Muscle of arm (tissue), 12 donors: ENCODE measurements around the gene AOPEP. TPM values are rescaled to one million over a fixed set of nuclear protein-coding genes. Genes with fewer than 3 reads are reported as not detected.
A peak's percentile ranks its signal among the peaks of the same experiment; 100 is the strongest.
"Not testable (repeated sequence)": the region's sequence is repeated elsewhere in the genome, so short reads cannot be mapped to it uniquely, and the experiment has no call there.

ENCODE experiments used
- DNase-seq: peaks from one replicate; pipeline ENCODE4 v3.0.0-alpha.2; 2013
- polyA plus RNA-seq, 12 donors: library from polyadenylated mRNA; unstranded; fragments of 120-200 nt; gene quantifications; one replicate each; pipeline ENCODE4 v1.2.1, GENCODE V29; 2013; ENCODE audit not compliant: insufficient read length in 12 of 12

The AOPEP gene
- polyA plus RNA-seq, 12 donors = 33.5 to 57.2 (median 40.1) TPM; not detected in 1

DNA sequence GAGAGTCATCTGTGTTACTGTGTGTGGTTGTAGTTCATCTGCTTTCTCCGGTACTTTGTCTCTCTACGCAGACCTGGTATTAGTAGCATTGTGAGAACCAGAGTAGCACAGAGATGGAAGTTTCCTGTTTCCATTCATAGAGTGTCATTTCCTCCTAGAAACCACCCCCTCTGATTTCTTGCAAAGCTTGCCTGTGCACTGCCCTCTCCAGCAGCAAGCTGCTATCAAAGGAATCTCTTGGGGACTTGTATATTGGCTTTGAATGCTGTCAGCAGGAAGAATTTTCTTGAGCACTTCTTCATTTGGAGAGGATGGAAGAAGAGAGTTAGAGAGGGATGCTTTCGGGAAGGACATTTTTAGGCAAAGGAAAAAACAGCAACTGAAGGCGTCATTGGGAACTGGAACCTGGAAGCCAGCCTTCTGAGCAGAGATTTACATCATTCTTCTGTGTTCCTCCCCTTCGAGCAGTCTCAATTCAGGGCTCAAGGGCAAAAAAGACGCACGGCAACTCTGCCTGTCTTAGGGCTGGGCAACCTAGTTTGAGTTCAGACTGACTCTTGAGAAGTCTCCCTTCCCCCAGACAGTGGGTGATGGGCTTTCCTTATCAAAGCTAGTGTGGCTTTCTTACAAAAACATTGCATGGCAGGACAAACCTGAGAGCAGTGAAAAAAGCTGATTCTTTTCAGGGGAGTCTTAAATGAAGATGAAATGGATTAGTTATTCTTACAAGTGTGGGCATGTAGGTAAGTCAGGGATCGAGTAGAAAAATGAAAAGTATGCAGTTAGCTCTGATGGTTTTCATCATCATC is 226.3 kb downstream of the AOPEP start:
- peak; percentile 70 for DNase-seq

DNA sequence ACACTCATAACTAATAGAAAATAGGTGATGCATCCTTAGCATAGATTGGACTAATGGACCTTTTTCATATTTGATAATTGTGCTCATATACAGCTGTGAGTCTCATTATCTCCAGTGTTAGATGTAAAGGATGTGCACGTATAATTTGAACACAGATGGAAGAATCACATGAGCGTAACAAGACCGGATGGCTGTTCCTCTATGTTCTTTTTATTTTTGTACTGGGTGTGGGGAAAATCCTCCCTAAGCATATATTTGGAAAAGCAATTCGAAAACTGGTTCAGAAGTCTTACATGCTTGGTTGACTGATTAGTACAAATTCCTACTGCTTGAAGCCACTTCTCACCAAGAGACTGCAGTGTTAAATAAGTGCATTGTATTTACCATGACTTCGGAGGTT is 230.2 kb downstream of the AOPEP start:
- DNase-seq = no peak

GRCh38 chr9:94960964-94961363 is 234.5 kb downstream of the AOPEP start:
- DNase-seq = no peak

DNA sequence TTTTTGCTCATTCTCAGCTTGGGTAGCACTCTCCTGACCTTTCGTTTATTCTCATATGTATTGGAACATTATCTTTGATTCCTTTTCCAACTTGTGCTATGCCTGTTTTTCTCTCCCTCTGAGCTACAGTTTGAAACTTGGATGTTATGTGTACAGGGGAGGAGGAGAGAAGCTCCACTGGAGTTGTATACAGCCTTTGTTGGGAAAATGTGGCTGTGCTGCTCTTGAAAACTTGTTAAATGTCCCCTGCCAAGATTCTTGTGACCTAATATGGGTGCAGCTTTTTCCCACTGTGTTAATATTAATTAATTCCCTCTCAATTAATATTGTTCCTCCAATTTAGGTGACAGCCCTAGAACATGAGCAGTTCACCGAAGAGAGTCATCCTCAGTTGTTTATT is 235.4 kb downstream of the AOPEP start:
- DNase-seq = no peak

DNA sequence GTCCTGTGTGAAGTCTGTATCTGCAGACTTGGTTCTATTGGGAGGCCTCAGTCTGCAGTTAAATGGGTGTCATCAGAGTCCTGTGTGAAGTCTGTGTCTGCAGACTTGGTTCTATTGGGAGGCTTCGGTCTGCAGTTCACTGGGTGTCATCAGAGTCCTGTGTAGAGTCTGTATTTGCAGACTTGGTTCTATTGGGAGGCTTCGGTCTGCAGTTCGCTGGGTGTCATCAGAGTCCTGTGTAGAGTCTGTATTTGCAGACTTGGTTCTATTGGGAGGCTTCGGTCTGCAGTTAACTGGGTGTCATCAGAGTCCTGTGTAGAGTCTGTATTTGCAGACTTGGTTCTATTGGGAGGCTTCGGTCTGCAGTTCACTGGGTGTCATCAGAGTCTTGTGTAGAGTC is 239.1 kb downstream of the AOPEP start:
- DNase-seq = not testable (repeated sequence)

DNA sequence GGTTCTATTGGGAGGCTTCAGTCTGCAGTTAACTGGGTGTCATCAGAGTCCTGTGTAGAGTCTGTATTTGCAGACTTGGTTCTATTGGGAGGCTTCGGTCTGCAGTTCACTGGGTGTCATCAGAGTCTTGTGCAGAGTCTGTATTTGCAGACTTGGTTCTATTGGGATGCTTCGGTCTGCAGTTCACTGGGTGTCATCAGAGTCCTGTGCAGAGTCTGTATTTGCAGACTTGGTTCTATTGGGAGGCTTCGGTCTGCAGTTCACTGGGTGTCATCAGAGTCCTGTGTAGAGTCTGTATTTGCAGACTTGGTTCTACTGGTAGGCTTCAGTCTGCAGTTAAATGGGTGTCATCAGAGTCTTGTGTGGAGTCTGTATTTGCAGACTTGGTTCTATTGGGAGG is 239.5 kb downstream of the AOPEP start:
- DNase-seq = not testable (repeated sequence)

DNA sequence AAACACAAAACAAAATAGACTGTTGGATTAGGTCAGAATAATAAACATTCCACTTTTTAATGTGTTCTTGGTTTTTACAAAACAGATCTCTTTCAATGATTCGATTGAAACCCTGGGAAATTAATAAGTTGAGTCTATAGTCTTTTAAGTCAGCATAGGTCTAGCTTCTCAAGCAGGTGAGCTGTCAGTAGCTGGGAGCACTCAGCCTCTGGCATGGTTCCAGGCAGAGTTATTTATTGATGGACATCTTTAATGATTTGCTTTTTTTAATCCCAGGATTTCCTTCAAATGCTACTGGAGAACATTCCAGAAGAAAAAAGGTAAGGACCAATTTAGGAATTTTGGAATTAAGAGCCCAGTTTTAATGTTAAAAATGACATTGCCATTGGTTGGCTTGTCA is 241.0 kb downstream of the AOPEP start:
- no peak for DNase-seq

GRCh38 chr9:94971378-94972131 is 245.1 kb downstream of the AOPEP start:
- DNase-seq = no peak

GRCh38 chr9:94973451-94973941 is 247.0 kb downstream of the AOPEP start:
- DNase-seq = peak; percentile 87

GRCh38 chr9:94974154-94974879 is 247.8 kb downstream of the AOPEP start:
- no peak for DNase-seq

DNA sequence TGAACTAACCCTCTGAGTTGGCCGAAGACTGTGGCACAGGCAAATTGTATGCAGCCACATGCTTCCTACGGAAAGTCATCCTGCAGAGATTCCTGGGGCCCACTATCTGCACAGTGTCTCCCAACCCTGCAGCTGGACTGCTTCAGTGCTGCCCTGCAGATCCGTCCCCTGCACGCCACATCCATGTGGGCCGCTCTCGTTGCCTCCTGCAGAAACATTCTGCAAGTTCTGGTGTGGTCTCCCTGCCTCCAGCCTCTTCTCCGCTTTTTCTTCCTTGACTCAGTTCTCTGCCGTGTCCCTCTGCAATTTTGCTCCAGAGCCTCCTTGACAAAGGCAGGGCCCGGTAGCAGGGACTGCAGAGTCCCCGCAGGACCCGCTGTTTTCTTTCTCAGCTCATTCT is 249.0 kb downstream of the AOPEP start:
- no peak for DNase-seq

- DNase-seq = no peak
These were observed 249.6 kb downstream of the AOPEP start for GRCh38 chr9:94976077-94976476.

GRCh38 chr9:94977416-94977815 is 250.9 kb downstream of the AOPEP start:
- DNase-seq = no peak

DNA sequence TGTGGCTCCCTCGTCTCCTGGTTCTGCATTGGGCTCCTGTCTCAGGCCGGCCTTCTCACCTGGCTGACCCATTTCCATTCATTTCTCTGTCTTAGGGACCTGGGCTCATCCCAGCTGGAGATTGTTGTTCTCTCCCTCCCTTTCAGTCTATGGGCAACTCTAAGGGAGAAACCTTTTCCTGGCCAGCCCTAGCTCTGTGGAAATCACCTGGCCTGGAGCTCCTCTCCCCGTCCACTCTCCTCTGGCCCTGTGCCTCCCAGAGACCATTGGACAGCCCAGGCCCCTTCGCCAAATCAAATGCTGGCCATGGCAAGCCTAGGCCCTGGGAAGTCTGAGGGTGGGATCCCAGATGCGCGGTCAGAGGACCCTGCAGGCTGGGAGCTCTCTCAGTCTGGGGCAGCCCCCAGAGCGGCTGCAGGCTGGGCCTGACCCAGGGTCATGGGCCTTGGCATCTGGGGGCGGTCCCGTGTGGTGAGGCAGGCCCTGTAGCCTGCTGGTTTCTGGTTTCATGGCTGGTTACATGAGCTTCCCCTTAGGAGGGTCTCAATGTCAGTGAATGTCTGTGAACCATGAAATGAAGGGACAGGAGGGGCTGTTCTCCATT is 253.5 kb downstream of the AOPEP start:
- no peak for DNase-seq

DNA sequence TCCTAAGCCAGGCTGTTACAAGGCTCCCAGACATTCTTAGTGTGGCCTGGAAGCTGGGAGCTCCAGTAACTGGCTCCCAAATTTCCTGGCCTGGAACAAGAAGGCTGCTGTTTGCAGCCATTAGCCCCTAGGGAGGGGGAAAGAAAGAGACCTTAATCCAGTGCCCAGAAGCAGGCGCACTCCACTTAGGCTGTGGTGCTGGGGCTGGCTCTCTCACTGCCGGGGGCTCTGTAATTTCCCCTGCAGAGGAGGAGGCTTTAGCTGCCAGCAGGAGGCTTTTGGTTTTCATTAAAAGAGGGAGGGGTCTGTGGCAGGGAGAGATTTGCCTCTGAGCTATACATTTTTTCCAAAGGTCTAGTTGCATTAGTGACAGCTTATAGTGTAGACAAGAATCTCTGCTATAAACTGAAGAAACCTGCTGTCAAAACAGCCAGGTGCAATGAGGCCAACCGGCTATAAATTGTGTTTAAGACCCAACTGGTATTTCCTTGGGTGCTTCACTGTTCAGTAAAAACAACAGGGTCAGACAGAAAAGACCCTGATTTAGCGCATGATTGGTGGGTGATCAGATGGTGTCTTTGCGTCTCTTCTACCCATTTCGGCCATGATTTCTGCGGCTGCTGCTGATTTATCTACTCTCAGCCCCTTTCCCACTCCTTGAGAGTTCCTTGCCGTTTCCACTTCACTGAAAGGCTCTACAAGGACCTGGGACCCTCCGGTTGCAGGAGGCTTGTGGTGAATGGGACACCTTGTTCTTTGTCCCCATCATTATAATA is 254.6 kb downstream of the AOPEP start:
- no peak for DNase-seq

DNA sequence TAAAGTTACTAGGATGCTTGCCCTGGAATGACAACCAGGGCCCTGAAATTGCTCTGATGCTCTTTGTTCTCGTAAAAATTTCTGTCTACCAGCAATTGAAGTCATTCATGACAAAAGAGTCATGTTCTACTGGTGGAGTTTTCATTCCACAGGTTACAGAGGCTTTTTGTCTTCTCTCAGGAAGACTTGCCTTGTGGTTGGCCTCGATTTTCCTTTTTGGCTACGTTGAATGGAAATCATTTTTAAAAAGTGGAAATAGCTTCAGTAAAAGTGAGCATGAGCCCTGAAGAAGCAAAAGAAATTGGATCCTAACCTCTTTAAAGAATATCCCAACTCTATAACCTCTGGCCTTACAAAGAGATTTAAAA is 255.2 kb downstream of the AOPEP start:
- DNase-seq = peak; percentile 31

DNA sequence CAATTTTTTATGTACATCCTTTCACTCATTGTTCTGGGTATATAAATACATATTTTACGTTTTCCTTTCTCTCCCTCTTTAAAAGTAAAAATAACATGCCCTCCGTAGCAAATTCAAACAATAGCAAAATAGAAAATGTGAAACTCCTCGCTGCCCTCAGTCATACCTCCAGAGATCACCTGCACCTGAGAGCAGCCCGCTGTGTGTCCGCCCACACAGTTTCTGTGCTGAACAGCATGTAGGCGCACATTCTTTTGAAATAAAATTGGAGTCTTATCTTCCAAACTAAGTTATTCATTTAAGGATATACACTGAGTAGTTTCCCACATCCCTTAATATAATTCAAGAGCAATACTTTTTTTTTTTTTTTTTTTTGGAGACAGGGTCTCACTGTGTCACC is 255.7 kb downstream of the AOPEP start:
- DNase-seq = no peak

GRCh38 chr9:94983552-94983951 is 257.1 kb downstream of the AOPEP start:
- DNase-seq = no peak

- DNase-seq = no peak
These were observed 258.5 kb downstream of the AOPEP start for GRCh38 chr9:94984891-94985476.

DNA sequence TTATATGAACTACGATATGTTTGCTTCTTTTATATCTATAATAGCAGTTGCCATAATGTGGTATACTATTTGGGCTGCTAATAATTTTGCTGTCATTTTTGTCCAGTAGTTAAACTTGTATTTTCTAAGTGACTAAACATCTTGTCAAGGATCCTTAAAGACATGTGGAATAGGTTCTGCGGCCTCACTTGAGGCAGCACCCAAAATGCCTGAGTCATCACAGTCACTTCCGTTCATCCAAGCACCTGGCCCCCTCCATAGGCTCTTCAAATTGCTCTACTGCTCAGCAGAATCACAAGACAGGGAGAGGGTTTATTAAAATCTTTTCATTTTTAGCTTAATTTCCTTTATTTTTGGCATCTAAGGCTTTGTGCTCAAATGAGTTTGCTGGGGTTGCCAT is 259.1 kb downstream of the AOPEP start:
- no peak for DNase-seq

DNA sequence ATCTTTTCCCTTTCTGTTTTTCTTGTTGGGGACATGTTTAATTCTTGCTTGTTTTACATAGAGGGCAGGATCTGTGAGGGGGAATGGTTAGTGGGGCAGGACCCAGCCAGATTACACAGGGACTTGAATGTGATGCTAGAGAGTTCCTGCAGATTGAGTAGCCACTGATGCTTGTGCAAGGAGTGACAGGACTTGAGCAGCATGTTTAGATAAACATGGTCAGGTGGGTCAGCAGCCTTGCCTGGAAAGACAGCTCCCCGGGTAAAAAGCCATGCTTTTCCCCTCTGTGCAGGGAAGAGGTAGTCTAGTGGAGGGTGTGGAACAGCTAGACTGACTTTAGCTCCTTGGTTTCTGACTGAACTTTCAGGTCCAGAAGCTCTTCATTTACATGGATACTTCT is 261.2 kb downstream of the AOPEP start:
- no peak for DNase-seq
